Left forelimb (tissue), 1 donor: ENCODE results near the gene TEX30.
"Not testable (repeated sequence)": the region's sequence is repeated elsewhere in the genome, so short reads cannot be mapped to it uniquely, and the experiment has no call there.

Experiments
- DNase-seq: peaks from one replicate; pipeline ENCODE4 v3.0.0-alpha.2; 2018; ENCODE audit warnings: low spot score

TEX30 gene

DNA sequence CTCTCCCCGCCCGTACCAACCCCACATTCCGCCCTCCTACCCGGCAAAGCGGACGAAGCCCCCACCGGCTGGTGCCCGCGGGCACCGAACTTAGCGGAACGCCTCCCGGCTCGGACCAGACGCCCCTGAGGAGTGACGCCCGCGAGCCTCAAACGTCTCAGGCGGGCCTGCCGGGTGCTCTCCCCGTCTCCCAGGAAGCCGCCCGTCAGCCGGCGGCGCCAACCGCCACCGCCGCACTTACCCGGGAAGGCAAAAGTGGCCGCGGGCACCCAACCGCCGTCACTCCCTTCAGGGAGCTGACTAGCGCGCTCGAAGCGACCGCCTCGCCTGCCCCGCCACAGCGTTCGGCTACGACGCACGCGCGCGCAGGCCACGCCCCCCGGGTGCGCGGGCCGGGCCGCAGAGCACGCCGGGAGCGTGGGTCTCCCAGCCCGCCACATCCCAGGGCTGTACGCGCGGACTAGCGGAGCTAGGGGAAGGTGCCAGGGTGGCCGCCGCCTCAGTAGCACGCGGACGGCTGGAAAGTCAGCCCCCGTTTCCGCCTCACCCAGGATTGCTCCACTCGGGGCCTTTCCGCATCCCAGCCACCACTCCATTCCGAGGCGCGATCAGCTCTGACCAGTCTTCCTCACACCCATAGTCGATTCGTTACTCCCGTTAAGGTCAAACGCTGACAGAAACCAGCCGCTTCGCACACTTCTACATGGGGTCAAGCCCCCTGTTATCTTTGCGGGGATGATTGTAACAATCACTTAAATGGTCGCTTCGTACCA is at the start of gene TEX30:
TEX30 (minus strand) TSS at position 346 of the 773 bp plus-strand sequence. CDS start 3,760 bp downstream, outside the sequence.
- DNase-seq: peak; percentile 91

DNA sequence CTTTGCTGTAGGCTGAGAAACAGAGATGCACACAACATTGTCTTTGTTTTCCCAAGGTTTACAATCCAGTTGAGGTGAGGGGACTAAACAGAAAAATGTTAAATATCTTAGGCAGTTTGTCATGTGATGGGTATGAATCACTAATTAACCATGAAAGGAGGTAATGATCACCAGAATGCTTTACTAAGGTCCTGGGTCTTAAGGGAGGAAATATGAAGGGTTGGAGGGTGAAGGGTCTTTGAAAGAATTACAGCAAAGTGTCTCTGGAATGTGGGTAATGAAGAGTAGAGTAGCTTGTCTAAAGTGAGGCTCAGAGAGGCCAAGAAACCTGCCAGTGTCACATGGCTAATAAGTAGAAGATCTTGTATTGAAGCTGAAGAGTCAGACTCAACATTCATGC is 44.3 kb upstream of the TEX30 start:
- no peak for DNase-seq

DNA sequence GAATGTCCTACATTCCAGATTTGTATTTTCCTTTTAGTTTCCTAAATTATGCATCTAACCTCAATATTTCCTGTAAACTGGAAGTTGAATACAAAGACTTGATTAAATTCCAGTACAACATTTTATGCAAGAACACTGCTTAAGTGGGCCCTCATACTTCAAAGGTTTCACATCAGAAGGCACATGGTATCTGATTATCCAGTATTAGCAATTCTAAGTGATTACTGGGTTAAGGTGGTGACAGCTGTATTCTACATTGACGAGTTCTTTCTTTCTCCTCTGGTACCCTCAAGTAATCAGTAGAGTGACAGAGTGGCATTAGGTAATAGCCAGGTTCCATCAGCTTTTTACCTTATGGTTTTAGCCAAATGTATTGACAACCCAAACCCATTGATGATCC is 43.7 kb upstream of the TEX30 start:
- DNase-seq: no peak

DNA sequence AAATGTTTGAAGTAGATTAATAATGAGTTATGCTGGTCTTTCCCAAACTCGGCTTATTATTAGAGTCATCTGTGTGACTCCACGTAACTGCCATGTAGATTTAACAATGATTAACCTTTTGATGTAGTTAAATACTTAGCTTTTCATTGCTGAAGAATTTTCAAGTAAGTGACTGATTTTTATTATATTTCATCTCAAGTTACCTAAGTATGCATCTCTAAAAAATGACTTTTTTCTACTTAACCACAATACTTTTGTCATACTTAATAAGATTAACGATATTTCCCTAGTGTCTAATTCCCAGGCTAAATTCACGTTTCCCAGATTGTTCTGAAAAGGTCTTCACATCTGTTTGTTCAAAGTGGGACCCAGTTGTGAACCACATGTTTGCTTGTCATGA is 43.1 kb upstream of the TEX30 start:
- DNase-seq: no peak

DNA sequence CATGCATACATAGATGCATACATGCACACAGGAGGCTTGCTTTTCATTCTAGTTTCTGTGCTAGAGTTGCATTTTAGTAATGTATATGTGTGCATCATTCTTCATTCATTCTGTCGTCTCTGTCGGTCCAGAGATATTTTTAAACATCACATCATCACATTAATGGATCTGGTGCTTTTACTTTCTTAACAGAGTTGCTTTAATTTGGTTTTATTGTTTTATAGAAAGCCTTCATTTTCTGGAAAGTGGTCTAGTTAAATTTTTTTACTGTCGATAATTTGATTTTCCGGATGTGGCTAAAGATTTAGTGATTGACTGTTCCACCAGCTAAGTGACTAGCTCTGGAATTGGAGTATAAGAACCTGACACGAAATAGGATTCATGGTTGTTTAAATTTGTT is 42.2 kb upstream of the TEX30 start:
- no peak for DNase-seq

DNA sequence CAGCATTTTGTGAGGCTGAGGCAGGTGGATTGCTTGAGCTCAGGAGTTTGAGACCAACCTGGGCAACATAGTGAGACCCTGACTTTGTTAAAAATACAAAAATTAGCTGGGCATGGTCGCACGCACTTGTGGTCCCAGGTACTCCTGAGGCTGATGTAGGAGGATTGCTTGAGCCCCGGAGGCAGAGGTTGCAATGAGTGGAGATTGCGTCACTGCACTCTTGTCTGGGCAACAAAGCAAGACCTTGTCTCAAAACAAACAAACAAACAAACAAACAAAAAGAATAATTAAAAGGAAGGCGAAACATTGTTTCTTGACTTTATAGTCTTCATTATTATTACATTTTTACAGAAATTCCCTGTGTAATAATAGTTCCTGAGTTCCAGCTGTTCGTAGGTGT is 41.2 kb upstream of the TEX30 start:
- DNase-seq: no peak

DNA sequence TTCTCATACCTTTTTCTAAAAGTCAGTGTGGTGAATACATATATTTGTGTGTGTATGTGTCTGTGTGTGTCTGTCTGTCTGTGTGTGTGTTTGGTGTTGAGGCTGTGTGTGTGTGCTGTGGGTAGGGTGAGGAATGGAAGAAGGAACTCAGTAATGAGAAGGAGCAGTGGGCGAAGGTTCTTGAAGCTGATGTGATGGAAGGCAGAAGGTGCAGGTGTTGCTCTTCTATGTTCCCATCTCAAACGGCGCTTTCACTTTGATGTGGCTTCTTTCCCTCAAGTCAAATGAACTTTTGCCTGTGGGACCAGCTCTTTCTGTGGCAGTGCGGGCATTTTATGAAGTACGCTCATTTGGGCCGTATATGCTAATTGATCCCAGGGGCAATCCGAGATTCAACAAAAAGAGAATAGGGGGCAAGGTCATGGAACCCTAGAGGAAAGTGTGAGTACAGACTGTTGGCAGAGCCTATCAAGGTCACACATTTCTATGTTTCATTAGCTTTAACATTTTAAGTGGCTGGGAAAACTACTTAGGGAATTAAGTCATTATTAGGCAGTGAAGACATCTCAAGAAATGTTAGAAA is 40.5 kb upstream of the TEX30 start:
- DNase-seq: no peak

DNA sequence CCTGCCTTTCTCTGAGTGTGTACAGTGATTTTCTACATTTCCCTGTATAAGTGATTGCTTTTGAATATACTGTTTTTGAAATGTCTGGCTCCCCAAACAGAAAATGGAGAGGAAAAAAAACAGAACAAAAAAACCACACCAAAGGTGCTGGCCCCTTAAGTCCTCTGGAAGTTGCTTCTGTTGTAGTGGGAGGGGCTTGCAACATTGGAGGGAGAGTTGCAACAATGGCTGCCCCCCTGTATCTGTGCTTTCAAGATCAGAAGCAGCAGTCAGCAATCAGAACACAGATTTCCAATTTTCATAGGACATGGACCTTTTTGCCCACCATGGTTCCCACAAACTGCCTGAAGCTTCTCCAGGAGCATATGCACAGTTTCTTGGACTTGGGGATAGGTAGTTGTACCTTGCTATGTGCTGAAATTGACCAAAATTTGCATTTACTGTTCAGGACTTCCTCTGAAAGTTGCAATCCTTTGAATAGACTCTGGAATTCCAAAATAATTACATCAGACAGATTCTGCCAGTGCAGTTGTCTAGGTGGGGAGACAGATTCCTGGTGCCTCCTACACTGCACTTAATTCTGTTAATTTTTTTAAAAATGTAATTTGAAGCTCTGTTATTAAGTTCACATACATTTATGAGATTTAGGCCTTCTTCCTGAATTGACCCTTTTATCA is 39.2 kb upstream of the TEX30 start:
- no peak for DNase-seq

DNA sequence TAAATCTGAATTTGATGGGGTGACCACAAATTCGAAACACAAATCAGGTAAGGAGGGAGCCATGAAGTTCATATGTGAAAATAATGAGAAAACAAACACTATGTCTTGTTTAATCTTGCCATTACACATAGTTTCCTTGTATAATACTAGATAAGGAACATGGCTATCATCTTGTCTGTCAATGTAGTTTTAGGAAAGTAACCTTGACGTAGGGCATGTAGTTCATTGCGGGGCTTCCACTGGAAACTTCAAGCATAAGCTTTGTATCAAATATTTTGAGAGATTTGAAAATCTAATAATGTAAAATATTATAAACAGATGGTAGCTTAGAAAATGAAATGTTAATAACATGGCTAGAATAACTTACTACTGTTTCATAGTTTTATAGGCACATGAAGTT is 34.1 kb upstream of the TEX30 start:
- no peak for DNase-seq

DNA sequence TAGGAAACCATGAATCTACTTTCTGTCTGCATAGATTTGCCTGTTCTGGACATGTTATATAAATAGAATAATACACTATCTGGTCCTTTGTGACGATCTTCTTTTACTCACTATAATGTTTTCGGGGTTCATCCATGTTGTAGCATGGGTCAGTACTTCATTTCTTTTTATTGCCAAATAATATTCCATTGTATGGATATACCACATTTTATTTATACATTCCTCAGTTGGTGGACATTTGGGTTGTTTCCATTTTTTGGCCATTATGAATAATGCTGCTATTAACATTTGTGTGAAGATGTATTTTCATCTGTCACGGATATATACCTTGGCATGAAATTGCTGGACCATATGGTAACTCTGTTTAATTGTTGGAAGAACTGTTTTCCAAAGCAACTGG is 32.1 kb upstream of the TEX30 start:
- DNase-seq: no peak

DNA sequence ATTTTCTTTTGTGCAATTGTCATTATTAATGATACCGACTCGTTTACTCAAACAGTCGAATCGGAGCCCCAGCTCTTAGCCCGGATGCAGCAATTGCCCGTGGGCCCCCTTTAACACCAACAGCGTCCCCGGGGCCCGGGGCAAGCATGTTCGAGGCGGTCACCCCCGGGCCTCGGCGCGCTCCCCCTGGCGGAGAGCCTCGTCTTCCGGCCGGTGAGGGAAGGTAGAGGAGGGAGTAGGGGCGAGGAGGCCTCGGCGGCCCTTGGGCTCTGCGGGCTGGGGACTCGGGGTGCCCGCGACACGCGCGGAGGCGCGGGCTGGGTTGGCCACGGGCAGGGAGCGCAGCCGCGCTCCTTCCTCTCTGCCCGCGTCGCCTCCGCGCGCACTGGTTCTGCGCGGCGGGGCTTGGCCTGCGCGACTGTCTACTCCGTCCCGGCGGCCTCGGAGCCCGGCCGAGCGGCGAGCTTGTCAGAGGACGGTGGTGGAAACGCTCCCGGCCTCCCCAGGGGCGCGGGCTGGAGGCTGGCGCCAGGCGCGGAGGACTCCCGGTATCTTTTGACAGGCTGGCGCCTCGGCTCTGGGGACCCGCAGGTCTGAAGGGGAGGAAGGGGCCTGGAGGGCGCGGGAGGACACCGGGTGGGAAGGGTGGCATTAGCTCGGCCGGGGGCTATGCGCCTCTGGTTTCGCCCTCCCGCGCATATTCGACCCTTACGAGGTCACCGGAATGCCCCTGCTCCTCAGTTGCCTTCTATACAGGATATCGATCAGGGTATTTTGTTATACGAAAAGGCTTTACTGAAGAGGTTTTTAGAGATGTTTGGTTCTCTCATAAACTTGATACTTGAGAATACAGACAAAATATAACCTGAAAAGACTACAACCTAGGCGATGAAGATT is 26.8 kb upstream of the TEX30 start:
- DNase-seq: peak; percentile 92

DNA sequence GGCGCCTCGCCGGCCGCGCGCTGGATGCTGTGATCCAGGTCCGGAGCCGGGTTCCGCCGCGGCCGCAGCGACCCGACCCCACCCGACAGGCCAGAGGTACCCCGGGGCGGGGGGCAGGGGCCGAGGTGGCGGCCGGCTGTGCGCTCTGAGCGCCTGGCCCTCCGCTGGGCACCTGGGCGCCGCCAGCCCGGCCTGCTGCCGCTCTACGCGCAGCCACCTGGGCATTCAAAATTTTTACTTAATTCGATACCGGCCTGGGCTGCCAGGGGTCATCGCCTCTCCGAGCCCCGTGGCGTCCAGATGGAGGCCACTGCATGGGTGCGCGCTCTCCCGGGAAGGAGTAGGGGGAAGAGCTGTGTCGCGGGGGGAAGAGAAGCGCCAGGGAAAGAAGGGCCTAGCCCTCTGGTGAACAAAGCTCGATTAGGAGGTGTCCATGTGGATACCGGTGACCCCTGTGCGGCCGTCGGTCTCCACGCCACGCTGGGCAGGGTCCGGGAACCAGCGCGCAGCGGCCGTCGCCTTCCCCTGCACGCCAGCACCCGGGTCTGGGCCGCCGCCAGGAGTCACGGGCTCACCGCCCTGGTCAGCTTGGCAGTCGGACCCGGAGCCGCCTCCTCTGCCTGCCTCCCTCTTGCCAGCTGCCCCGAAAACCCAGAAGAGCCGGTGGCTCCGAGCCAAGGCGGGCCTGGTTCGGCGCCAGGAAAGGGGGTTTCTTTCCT is 26.0 kb upstream of the TEX30 start:
- DNase-seq: no peak

DNA sequence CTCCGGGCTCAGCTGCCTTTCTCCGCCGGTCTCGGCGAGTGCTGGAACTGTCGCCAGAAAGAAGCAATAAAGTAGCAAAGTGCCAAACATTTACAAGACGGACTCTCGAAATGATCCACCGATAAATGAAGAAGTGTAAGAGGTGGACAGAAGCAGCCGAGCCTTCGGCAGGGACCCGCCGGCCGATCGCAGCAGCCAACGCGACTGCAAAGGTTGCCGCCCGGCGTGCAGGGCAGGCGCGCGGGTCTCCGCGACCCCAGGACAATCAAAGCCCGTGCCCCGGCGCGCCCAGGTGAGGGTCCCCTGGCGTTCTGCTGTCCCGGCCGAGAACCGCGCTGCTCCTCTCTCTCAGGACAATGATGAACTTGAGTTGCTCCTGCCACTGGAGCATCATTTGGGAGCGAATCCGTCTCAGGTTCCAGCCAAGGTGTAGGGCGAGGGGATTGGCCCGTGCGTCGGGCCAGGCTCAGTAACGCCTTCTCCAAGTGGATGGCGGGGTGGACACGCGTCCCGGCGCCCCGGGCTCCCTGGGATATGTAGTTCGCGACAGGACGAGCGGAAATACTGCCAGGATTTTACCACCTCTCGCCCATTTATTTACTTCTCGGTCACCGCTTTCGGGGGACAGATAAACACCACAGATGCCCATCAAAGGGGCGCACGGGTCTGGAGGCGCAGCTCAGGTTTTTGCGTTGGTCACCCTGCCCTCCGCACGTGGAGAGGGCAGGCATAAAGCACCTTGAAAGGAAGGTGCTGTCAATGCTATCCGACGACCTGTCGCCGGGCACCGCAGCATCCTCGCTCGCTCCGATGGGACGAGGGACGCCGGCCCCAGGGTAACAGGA is 25.2 kb upstream of the TEX30 start, which contains the start of the genes BIVM and POGLUT2:
BIVM (plus strand) TSS at position 539 of the 845 bp plus-strand sequence. CDS start 8,149 bp downstream, outside the sequence.
POGLUT2 (minus strand) TSS at position 396 of the 845 bp plus-strand sequence; CDS start at position 90, 306 bp downstream.
- peak; percentile 93 for DNase-seq

DNA sequence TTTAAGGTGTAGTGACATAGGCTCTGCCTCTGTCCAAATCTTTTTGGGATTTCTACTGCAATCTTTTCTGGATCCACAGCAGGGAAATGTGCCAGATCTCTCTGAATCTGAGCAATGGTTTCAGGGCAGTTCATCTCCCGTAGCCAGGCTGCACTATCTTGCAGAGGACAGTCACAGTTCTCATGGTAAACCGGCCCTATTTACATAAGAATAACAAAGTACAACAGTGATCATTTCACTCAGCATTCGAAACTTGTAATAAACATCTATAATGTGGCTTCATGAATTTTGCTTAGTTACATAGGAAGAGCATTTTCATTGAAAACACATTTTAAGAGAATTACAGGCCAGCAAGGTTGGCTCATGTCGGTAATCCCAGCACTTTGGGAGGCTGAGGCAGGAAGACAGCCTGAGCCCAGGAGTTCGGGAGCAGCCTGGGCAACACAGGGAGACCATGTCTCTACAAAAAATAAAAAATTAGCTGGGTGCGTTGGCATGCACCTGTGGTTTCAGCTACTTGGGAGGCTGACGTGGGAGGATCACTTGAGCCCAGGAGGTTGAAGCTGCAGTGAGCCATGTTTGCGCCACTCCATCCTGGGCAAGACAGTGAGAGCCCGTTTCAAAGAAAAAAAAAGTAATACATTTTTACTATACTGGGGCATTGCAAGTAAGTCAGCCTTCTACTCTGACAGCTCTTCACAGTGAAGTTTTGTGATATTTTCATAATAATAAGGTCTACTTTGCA is 20.2 kb upstream of the TEX30 start:
- no peak for DNase-seq

DNA sequence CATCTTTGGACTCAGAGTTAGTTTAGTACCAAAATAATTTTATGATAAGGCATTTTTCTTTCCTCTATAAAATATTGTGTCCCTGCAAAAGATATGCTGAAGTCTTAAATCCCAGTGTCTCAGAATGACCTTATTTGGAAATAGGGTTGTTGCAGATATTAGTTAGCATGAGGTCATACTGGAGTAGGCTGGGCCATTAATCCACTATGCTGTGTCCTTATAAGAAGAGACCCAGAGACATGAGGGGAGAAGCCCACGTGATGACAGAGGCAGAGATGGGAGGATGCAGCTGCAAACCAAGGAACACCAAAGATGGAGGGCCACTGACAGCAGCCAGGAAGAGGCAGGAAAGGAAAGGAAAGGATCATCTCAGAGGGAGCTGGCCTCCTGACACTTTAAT is 18.8 kb upstream of the TEX30 start:
- DNase-seq: no peak

DNA sequence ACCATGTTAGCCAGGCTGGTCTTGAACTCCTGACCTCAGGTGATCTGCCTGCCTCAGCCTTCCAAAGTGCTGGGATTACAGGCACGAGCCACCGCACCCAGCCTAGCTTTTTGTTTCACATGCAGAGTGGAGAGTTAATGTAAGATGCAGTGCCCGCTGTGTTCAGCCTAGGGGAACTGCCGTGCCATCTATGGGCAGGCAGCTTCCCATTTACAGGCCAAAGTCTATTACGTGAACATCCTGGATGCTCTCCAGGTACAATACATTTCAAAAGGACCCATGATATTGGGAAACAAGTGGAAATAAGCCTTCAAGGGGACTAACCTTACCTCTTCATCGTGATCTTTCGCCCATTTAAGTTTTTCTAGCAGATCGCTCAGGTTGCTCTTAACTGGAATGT is 15.1 kb upstream of the TEX30 start:
- no peak for DNase-seq

DNA sequence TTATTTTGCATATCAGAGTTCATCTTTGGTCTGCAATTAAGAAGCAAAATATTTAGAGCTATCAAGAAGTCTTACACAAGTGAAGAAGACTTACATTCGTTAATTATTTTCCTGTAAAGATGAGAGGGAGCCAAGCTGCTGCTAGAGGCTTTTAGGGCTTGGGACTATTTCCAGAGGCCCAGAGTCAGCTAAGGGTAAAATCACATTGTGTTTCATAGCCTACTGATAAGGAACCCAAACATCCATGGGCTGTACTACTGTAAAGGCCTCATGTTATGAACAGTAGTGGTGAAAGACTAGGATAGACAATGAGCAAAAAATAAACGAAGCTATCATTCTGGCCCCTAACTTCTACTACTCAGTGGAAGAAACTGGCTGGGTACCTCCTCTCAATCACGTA is 10.9 kb upstream of the TEX30 start:
- DNase-seq: no peak

DNA sequence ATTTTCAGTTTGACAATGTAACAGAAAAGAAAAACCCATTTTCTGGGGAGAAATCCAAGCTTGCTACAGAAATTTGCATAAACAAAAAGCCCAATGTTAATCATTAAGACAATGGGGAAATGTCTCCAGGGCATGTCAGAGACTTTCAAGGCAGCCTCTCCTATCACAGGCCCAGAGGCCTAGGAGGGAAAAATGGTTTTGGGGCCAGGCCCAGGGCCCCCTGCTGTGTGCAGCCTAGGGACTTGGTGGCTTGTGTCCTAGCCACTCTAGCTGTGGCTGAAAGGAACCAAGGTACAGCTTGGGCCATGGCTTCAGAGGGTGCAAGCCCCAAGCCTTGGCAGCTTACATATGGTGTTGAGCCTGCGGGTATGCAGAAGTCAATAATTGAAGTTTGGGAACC is 8.0 kb upstream of the TEX30 start:
- no peak for DNase-seq

DNA sequence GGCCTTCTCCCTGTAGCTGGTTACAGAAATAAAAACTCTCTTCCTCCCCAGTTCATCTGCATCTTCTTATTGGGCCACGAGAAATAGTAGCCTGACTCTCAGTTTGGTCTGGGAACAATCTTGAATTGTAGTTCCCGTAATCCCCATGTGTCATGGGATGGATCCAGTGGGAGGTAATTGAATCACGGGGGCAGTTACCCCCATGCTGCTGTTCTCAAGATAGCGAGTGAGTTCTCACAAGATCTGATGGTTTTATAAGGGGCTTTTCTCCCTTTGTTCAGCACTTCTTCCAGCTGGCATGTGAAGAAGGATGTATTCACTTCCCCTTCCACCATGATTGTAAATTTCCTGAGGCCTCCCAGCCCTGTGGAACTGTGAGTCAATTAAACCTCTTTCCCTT is 7.1 kb upstream of the TEX30 start:
- DNase-seq: not testable (repeated sequence)
